HepG2 (cell line): ENCODE data around the gene GLIS1. TPM values are rescaled to one million over a fixed set of nuclear protein-coding genes. Genes with fewer than 3 reads are reported as not detected.

Source experiments
- ATAC-seq: fragments of 200-7000 bp; cut with Tn5 transposase; 3 replicates; pipeline ENCODE4 v1.9.1; 2020; ENCODE audit warnings: mild to moderate bottlenecking, moderate library complexity
- BruUV-seq: library from RNA; stranded (reverse); fragments of 400-500 nt; replicated peaks from 2 replicates; lab custom pipeline; 2021; lab: Mats Ljungman, UMichigan
- CTCF ChIA-PET: fragments of 300-600 bp; formaldehyde crosslinking; extraction: SDS; loops from one replicate; lab custom pipeline; 2021; ENCODE audit warnings: low total read pairs, inconsistent platforms, low intra/inter-chr PET ratio; lab: Yijun Ruan, JAX
- POLR2A ChIA-PET: fragments of 350-600 bp; sonication (Branson Sonifier 250); formaldehyde crosslinking; loops from one replicate; lab custom pipeline; 2020; ENCODE audit warnings: antibody characterized with exemption, inconsistent platforms; lab: Yijun Ruan, JAX
- DNase-seq: peaks from one replicate; pipeline ENCODE4 v3.0.0-alpha.2; 2015; ENCODE audit warnings: low spot score
- FAIRE-seq: peaks from 3 replicates; lab custom pipeline; 2011; peaks lifted over from hg19 to GRCh38; lab: Jason Lieb, UNC
- H2AFZ ChIP-seq: one replicate; pipeline ENCODE4 v1.6.1; 2011; ENCODE audit warnings: low read length, inconsistent platforms
- H3K27ac ChIP-seq: fragments of 300-600 bp; 3 replicates; pipeline ENCODE4 v1.8.0; 2011; ENCODE audit warnings: mixed run types, mild to moderate bottlenecking, mixed read lengths, low read length, inconsistent platforms; ENCODE audit not compliant: insufficient read depth; ENCODE audit errors: extremely low read length
- H3K27me3 ChIP-seq, 2 experiments: fragments of 200-600 bp in 1 of 2; 2 replicates in 1 of 2; 3 replicates in 1 of 2; pipeline versions ENCODE4 v1.6.0 to v1.8.0; 2011; ENCODE audit warnings: low read length in 2 of 2, mild to moderate bottlenecking in 2 of 2, moderate library complexity in 2 of 2, inconsistent platforms in 1 of 2; ENCODE audit not compliant: insufficient read depth in 2 of 2, control insufficient read depth in 1 of 2
- H3K36me3 ChIP-seq, 2 experiments: fragments of 200-600 bp in 1 of 2; replicated peaks in 1 of 2; 2 replicates in 1 of 2; 3 replicates in 1 of 2; pipeline versions ENCODE4 v1.5.1 to v1.8.0; 2011; ENCODE audit warnings: low read length in 2 of 2, inconsistent platforms in 1 of 2; ENCODE audit not compliant: insufficient read depth in 2 of 2, control insufficient read depth in 1 of 2
- H3K4me1 ChIP-seq: 2 replicates; pipeline ENCODE4 v1.5.1; 2012; ENCODE audit warnings: low read length, inconsistent platforms; ENCODE audit not compliant: insufficient read depth
- H3K4me2 ChIP-seq: 2 replicates; pipeline ENCODE4 v1.6.0; 2011; ENCODE audit warnings: low read depth, low read length, inconsistent platforms
- H3K4me3 ChIP-seq, 3 experiments: fragments of 200-600 bp in 1 of 3; sonication (generic), shearing (Covaris generic) in 1 of 3; replicated peaks in 1 of 3; 2 replicates each; pipeline ENCODE4 v1.5.1; 2011 to 2016; ENCODE audit warnings: low read length in 3 of 3, inconsistent platforms in 2 of 3, low read depth in 2 of 3, mild to moderate bottlenecking in 2 of 3, control low read depth in 1 of 3, mixed read lengths in 1 of 3; ENCODE audit not compliant: insufficient read depth in 1 of 3
- H3K79me2 ChIP-seq: one replicate; pipeline ENCODE4 v1.6.1; 2011; ENCODE audit warnings: low read length, inconsistent platforms; ENCODE audit not compliant: insufficient read depth
- H3K9ac ChIP-seq: 2 replicates; pipeline ENCODE4 v1.6.0; 2011; ENCODE audit warnings: mild to moderate bottlenecking, low read depth, low read length, inconsistent platforms; ENCODE audit not compliant: insufficient read depth
- H3K9me3 ChIP-seq: 2 replicates; pipeline ENCODE4 v1.5.1; 2012; ENCODE audit warnings: mild to moderate bottlenecking, low read length
- H4K20me1 ChIP-seq: 2 replicates; pipeline ENCODE4 v1.6.0; 2011; ENCODE audit warnings: inconsistent platforms, mild to moderate bottlenecking, low read length, moderate library complexity; ENCODE audit not compliant: insufficient read depth
- AHDC1 ChIP-seq: sonication (generic); formaldehyde crosslinking; IDR thresholded peaks from 2 replicates; pipeline ENCODE4 v1.5.1; 2020; ENCODE audit warnings: mild to moderate bottlenecking, missing genetic modification reagents, borderline replicate concordance
- PLSCR1 ChIP-seq: sonication (generic); formaldehyde crosslinking; IDR thresholded peaks from 2 replicates; pipeline ENCODE4 v1.5.0; 2020; ENCODE audit warnings: missing genetic modification reagents, mild to moderate bottlenecking, borderline replicate concordance
- ZFYVE20 ChIP-seq: sonication (generic); formaldehyde crosslinking; IDR thresholded peaks from 2 replicates; pipeline ENCODE4 v1.8.0; 2023; ENCODE audit warnings: low read depth, mild to moderate bottlenecking, moderate library complexity, missing genetic modification reagents, borderline replicate concordance
- ZNF44 ChIP-seq: sonication (generic); formaldehyde crosslinking; IDR thresholded peaks from 2 replicates; pipeline ENCODE4 v1.5.1; 2020; ENCODE audit warnings: mild to moderate bottlenecking, missing genetic modification reagents
- ZNF451 ChIP-seq: sonication (generic); formaldehyde crosslinking; IDR thresholded peaks from 2 replicates; pipeline ENCODE4 v1.5.0; 2020; ENCODE audit warnings: mild to moderate bottlenecking, missing genetic modification reagents
- ZNF609 ChIP-seq: sonication (generic); formaldehyde crosslinking; IDR thresholded peaks from 2 replicates; pipeline ENCODE4 v1.4.0; 2020; ENCODE audit warnings: mild to moderate bottlenecking, missing genetic modification reagents, borderline replicate concordance
- ZNF740 ChIP-seq: sonication (generic); formaldehyde crosslinking; IDR thresholded peaks from 2 replicates; pipeline ENCODE4 v1.4.0; 2020; ENCODE audit warnings: missing genetic modification reagents
- WGBS: methylation state at CpG from one replicate; pipeline ENCODE4 v1.1.6; 2017; ENCODE audit warnings: low lambda C conversion rate; 5-methylcytosine and 5-hydroxymethylcytosine counted together
- in situ Hi-C: cut with HindIII; loops from 2 replicates; pipeline ENCODE4 v1.10.0; 2017; ENCODE audit warnings: low pct_unique_long_range_greater_than_20kb; ENCODE audit not compliant: extremely low pct_ligation_motif_present
- intact Hi-C: fragments of 100-400 bp; cut with micrococcal nuclease; formaldehyde crosslinking; loops from one replicate; pipeline ENCODE4 v1.10.0; 2022; ENCODE audit not compliant: unreplicated experiment
- polyA plus RNA-seq, 8 experiments: library from polyadenylated mRNA; depleted of rRNA in 3 of 8; stranded (reverse) in 7 of 8; unstranded in 1 of 8; fragments of >200 nt; fragmentation: Illumina TruSeq in 4 of 8; extraction: Trizol in 4 of 8; gene quantifications; 2 replicates each; pipeline versions ENCODE4 v1.2.1 to v1.2.3, GENCODE V29; 2011 to 2016; ENCODE audit warnings: low read depth in 4 of 8, missing spikeins in 1 of 8, mixed read lengths in 1 of 8; ENCODE audit not compliant: insufficient read depth in 1 of 8
- total RNA-seq, 5 experiments: library from RNA; depleted of rRNA; stranded (reverse); fragments of >200 nt; fragmentation: Illumina TruSeq; extraction: Trizol; gene quantifications; 2 replicates each; pipeline ENCODE4 v1.2.3, GENCODE V29; 2016; ENCODE audit warnings: low read depth in 1 of 5

The GLIS1 gene
- total and polyA plus RNA-seq, 2 of the 13 experiments (the other 11 are each of a cell fraction or from before 2014, with no cell fraction given) = 0.03 TPM; not detected in 1

- Histone ChIP-seq H3K9ac (no peak overlapping the region), H2AFZ (no peak overlapping the region), H3K79me2 (no peaks in the 10 kb centered on the region), H4K20me1 (no peaks in the 10 kb centered on the region), H3K36me3 (no peaks in the 10 kb centered on the region), H3K27me3 (peaks cover 17 to 74% of the 10 kb centered on the region in 2 experiments), H3K4me3 (no peak overlapping the region), H3K4me1 (no peaks in the 10 kb centered on the region), H3K27ac (no peak overlapping the region), H3K9me3 (no peaks in the 10 kb centered on the region), H3K4me2 (no peak overlapping the region)
- in situ Hi-C loops = no loop called here
- intact Hi-C loops = no loop called here
- ChIA-PET POLR2A (no interaction called here), CTCF (no interaction called here)
- DNase-seq = no peak
- no TSS peak for BruUV-seq
- no peak for FAIRE-seq
- no peak for ATAC-seq
- 30% methylated on average over 12 of the region's 23 CpGs for WGBS
- TF ChIP-seq PLSCR1 (CRISPR knock-in tag) (no peak), ZNF740 (CRISPR knock-in tag) (no peak), ZFYVE20 (CRISPR knock-in tag) (no peak), ZNF609 (no peak), ZNF44 (CRISPR knock-in tag) (no peak), ZNF451 (CRISPR knock-in tag) (no peak), AHDC1 (CRISPR knock-in tag) (no peak)
Measured at GRCh38 chr1:53508991-53509666, 229.8 kb downstream of the GLIS1 start.
